Measurements from ENCODE around the gene KCNJ5. TPM values are rescaled to one million over a fixed set of nuclear protein-coding genes. Genes with fewer than 3 reads are reported as not detected.
A peak's percentile ranks its signal among the peaks of the same experiment; 100 is the strongest.

The KCNJ5 gene
- polyA plus RNA-seq, 6 donors from 2014 or later: not detected

GRCh38 chr11:128948583-128948982 lies 57.4 kb downstream of the KCNJ5 start:
- no peak overlapping the region for H3K4me3 Mint-ChIP-seq
- DNase-seq (no peak), ATAC-seq (ENCODE audit: low read depth in 2 of 2) (no peak)
- H3K27me3 Mint-ChIP-seq: peaks cover 50 to 58% (median 56%) of the 10 kb centered on the region in 3 donors
- no peaks in the 10 kb centered on the region for H3K4me1 Mint-ChIP-seq
- no peaks in the 10 kb centered on the region for H3K9me3 Mint-ChIP-seq
- no peaks in the 10 kb centered on the region for H3K36me3 Mint-ChIP-seq
- H3K27ac Mint-ChIP-seq: no peak overlapping the region

- ATAC-seq (ENCODE audit: low read depth in 2 of 2): no peak
- Mint-ChIP-seq H3K4me1 (no peaks in the 10 kb centered on the region), H3K4me3 (no peak overlapping the region), H3K27me3 (peaks cover 48 to 58% (median 56%) of the 10 kb centered on the region in 3 donors), H3K9me3 (no peaks in the 10 kb centered on the region), H3K36me3 (no peaks in the 10 kb centered on the region), H3K27ac (no peak overlapping the region)
- DNase-seq: no peak
Measured at GRCh38 chr11:128949791-128950454, 58.8 kb downstream of the KCNJ5 start.

- peaks cover 0 to 4% (median 0%) of the 10 kb centered on the region in 3 donors for H3K4me1 Mint-ChIP-seq
Measured at GRCh38 chr11:128953151-128953550, 62.0 kb downstream of the KCNJ5 start.

GRCh38 chr11:128955636-128956035 lies 64.5 kb downstream of the KCNJ5 start:
- DNase-seq (no peak), ATAC-seq (ENCODE audit: low read depth in 2 of 2) (no peak)
- Mint-ChIP-seq H3K36me3 (no peaks in the 10 kb centered on the region), H3K9me3 (no peaks in the 10 kb centered on the region), H3K4me1 (peaks cover 0 to 4% (median 0%) of the 10 kb centered on the region in 3 donors), H3K4me3 (no peak overlapping the region), H3K27ac (peak overlapping the region in 2 of 6 donors; percentile 26 to 62), H3K27me3 (peaks cover 38 to 50% (median 39%) of the 10 kb centered on the region in 3 donors)

More at GRCh38 chr11:128953151-128953550, 62.0 kb downstream of the KCNJ5 start:
- Mint-ChIP-seq H3K36me3 (no peaks in the 10 kb centered on the region), H3K27me3 (peaks cover 46 to 65% (median 47%) of the 10 kb centered on the region in 3 donors), H3K27ac (peak overlapping the region in 1 of 6 donors; percentile 0), H3K4me3 (no peak overlapping the region), H3K9me3 (no peaks in the 10 kb centered on the region)
- ATAC-seq (ENCODE audit: low read depth in 2 of 2): no peak
- no peak for DNase-seq

- Mint-ChIP-seq H3K4me3 (no peak overlapping the region), H3K36me3 (no peaks in the 10 kb centered on the region), H3K4me1 (peaks cover 0 to 4% (median 0%) of the 10 kb centered on the region in 3 donors), H3K9me3 (no peaks in the 10 kb centered on the region), H3K27ac (no peak overlapping the region), H3K27me3 (peaks cover 37 to 47% (median 38%) of the 10 kb centered on the region in 3 donors)
- peak; percentile 51 for DNase-seq
- peak; percentile 56 to 72 for ATAC-seq (ENCODE audit: low read depth in 2 of 2)
Measured at GRCh38 chr11:128956401-128957201, 65.4 kb downstream of the KCNJ5 start.

GRCh38 chr11:128957202-128957482 lies 66.0 kb downstream of the KCNJ5 start:
- DNase-seq (no peak), ATAC-seq (ENCODE audit: low read depth in 2 of 2) (no peak)
- H3K4me1 Mint-ChIP-seq: peaks cover 0 to 4% (median 0%) of the 10 kb centered on the region in 3 donors
- H3K36me3 Mint-ChIP-seq: no peaks in the 10 kb centered on the region
- no peaks in the 10 kb centered on the region for H3K9me3 Mint-ChIP-seq
- H3K27me3 Mint-ChIP-seq: peaks cover 37 to 47% (median 38%) of the 10 kb centered on the region in 3 donors
- no peak overlapping the region for H3K4me3 Mint-ChIP-seq
- no peak overlapping the region for H3K27ac Mint-ChIP-seq

GRCh38 chr11:128961645-128962044 lies 70.5 kb downstream of the KCNJ5 start:
- H3K4me3 Mint-ChIP-seq: no peak overlapping the region
- H3K27ac Mint-ChIP-seq: no peak overlapping the region
- ATAC-seq (ENCODE audit: low read depth in 2 of 2) (no peak), DNase-seq (no peak)
- peaks cover 8 to 13% (median 12%) of the 10 kb centered on the region in 3 donors for H3K27me3 Mint-ChIP-seq
- no peaks in the 10 kb centered on the region for H3K36me3 Mint-ChIP-seq
- peaks cover 0 to 14% (median 0%) of the 10 kb centered on the region in 3 donors for H3K4me1 Mint-ChIP-seq
- H3K9me3 Mint-ChIP-seq: no peaks in the 10 kb centered on the region

- Mint-ChIP-seq H3K27ac (no peak overlapping the region), H3K36me3 (no peaks in the 10 kb centered on the region), H3K9me3 (no peaks in the 10 kb centered on the region), H3K4me1 (peaks cover 0 to 14% (median 0%) of the 10 kb centered on the region in 3 donors), H3K4me3 (no peak overlapping the region), H3K27me3 (peaks cover under 1 to 6% (median 6%) of the 10 kb centered on the region in 3 donors)
- ATAC-seq (ENCODE audit: low read depth in 2 of 2) (no peak), DNase-seq (no peak)
Measured at GRCh38 chr11:128962896-128963295, 71.7 kb downstream of the KCNJ5 start.

GRCh38 chr11:128963744-128964325 lies 72.7 kb downstream of the KCNJ5 start:
- DNase-seq: no peak
- Mint-ChIP-seq H3K36me3 (peaks cover 0 to 5% of the 10 kb centered on the region in 2 donors), H3K4me3 (no peak overlapping the region), H3K27ac (peak overlapping the region in 1 of 6 donors; percentile 15), H3K27me3 (no peaks in the 10 kb centered on the region), H3K9me3 (no peaks in the 10 kb centered on the region), H3K4me1 (peaks cover 0 to 14% (median 0%) of the 10 kb centered on the region in 3 donors)
- no peak for ATAC-seq (ENCODE audit: low read depth in 2 of 2)

GRCh38 chr11:128964463-128964930 lies 73.3 kb downstream of the KCNJ5 start:
- Mint-ChIP-seq H3K4me3 (peak overlapping the region in 1 of 8 donors; percentile 17), H3K27ac (peak overlapping the region in 5 of 6 donors; percentile 21 to 79 (median 43)), H3K27me3 (no peaks in the 10 kb centered on the region), H3K9me3 (no peaks in the 10 kb centered on the region), H3K4me1 (peaks cover 0 to 14% (median 0%) of the 10 kb centered on the region in 3 donors), H3K36me3 (peaks cover 0 to 5% of the 10 kb centered on the region in 2 donors)
- no peak for ATAC-seq (ENCODE audit: low read depth in 2 of 2)
- no peak for DNase-seq

GRCh38 chr11:128965485-128965884 lies 74.3 kb downstream of the KCNJ5 start:
- H3K4me1 Mint-ChIP-seq: peaks cover 0 to 14% (median 0%) of the 10 kb centered on the region in 3 donors
- ATAC-seq (ENCODE audit: low read depth in 2 of 2) (peak; percentile 74 to 92), DNase-seq (peak; percentile 20)
- peak overlapping the region in 2 of 8 donors; percentile 17 to 38 for H3K4me3 Mint-ChIP-seq
- H3K9me3 Mint-ChIP-seq: no peaks in the 10 kb centered on the region
- peaks cover 9% of the 10 kb centered on the region in 2 donors for H3K36me3 Mint-ChIP-seq
- no peaks in the 10 kb centered on the region for H3K27me3 Mint-ChIP-seq
- H3K27ac Mint-ChIP-seq: peak overlapping the region in 2 of 6 donors; percentile 13 to 41

- no peaks in the 10 kb centered on the region for H3K27me3 Mint-ChIP-seq
- peaks cover 0 to 14% (median 0%) of the 10 kb centered on the region in 3 donors for H3K4me1 Mint-ChIP-seq
- DNase-seq (no peak), ATAC-seq (ENCODE audit: low read depth in 2 of 2) (no peak)
- H3K36me3 Mint-ChIP-seq: peaks cover 13 to 18% of the 10 kb centered on the region in 2 donors
- no peaks in the 10 kb centered on the region for H3K9me3 Mint-ChIP-seq
- H3K4me3 Mint-ChIP-seq: no peak overlapping the region
- H3K27ac Mint-ChIP-seq: no peak overlapping the region
Measured at GRCh38 chr11:128967578-128967977, 76.4 kb downstream of the KCNJ5 start.

GRCh38 chr11:128968916-128969315 lies 77.8 kb downstream of the KCNJ5 start:
- Mint-ChIP-seq H3K4me1 (peaks cover 0 to 14% (median 0%) of the 10 kb centered on the region in 3 donors), H3K27ac (no peak overlapping the region), H3K4me3 (no peak overlapping the region), H3K36me3 (peaks cover 20 to 28% of the 10 kb centered on the region in 2 donors), H3K27me3 (no peaks in the 10 kb centered on the region), H3K9me3 (no peaks in the 10 kb centered on the region)
- ATAC-seq (ENCODE audit: low read depth in 2 of 2) (no peak), DNase-seq (no peak)
